Measurements from ENCODE around the gene ZNF692.

DNA sequence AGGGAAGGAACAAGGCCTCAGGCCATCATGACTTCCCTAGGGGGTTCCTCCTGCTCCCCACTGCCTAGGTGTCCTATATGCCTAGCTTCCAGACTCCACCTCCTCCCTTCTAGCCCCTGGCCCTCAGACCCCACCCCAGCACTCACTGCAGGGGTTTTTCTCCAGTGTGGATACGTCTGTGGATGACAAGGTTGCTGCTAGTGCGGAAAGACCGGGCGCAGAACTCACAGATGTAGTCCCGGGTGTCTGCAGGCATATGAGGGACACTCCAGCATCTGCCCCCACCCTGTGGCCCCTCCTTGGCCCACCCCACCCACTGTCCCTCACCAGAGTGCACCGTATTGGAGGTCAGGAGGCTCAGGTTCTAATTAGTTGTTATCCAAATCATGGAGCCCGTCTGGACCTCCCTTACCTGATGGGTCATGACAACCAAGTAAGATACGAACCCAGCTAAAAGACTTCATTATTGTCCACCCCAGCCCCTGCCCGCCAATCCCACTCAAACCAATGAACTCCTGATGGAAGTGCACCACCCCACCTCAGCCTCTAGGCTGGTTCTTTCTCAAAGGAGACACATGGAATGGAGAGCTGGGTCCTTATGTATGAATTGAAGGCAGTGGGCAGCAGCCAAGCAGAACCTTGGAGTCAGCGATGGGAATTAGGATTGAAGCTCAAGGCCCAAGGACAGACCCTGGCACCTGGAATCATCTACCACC is 8.2 kb downstream of the ZNF692 start:
- no peak for TF ChIP-seq GATA2 (IDR thresholded peaks at IDR 0.05; ENCODE audit: low read depth, low read length)
- TF ChIP-seq GATA3 (IDR thresholded peaks at IDR 0.05; ENCODE audit: low read depth, low read length): no peak

Measured in SH-SY5Y (cell line).